C1 segment of cervical spinal cord (tissue), 14 donors: ENCODE data around the gene HOXB8.
A peak's percentile ranks its signal among the peaks of the same experiment; 100 is the strongest.

Experiments
- DNase-seq, 14 donors: peaks; one replicate each; lab custom pipeline; 2025; lab: John Stamatoyannopoulos, UW

Gene HOXB8

GRCh38 chr17:48596735-48597527, 18.2 kb downstream of the HOXB8 start:
- DNase-seq, result no peak

DNA sequence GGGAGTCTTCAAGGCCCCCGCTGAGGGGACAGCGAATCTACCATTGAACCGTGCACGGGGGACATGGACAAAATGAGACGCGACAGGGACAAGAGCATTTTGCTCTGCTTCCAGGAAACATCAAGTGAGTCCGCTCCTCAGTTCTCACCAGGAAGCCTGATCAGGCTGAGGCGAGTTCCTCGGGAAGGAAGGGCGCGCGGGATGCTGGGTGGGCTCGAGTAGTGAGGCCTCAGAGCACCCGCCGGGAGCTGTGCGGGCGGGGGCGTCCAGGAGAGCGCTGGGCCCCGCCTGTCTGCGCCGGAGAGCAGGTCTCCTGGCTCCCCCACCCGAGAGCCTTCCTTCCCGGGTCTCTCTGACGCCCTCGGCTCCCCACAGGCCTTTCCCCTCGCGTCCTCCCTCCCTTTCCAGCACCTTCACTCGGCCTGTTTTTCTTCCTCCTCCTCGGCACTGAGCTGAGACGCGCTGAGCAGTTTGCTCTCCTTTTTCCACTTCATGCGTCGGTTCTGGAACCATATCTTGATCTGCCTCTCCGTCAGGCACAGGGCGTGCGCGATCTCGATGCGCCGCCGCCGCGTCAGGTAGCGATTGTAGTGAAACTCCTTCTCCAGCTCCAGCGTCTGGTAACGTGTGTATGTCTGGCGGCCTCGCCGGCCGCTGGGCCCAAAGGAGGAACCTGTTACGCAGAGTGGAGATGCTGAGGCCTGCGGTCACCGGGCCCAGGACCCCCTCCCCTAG, 18.9 kb downstream of the HOXB8 start:
- no peak for DNase-seq

- no peak for DNase-seq
Measured at GRCh38 chr17:48595278-48595999, 19.7 kb downstream of the HOXB8 start.

GRCh38 chr17:48594538-48595277, 20.4 kb downstream of the HOXB8 start:
- DNase-seq, result peak in 1 of 14 donors; percentile 14

DNA sequence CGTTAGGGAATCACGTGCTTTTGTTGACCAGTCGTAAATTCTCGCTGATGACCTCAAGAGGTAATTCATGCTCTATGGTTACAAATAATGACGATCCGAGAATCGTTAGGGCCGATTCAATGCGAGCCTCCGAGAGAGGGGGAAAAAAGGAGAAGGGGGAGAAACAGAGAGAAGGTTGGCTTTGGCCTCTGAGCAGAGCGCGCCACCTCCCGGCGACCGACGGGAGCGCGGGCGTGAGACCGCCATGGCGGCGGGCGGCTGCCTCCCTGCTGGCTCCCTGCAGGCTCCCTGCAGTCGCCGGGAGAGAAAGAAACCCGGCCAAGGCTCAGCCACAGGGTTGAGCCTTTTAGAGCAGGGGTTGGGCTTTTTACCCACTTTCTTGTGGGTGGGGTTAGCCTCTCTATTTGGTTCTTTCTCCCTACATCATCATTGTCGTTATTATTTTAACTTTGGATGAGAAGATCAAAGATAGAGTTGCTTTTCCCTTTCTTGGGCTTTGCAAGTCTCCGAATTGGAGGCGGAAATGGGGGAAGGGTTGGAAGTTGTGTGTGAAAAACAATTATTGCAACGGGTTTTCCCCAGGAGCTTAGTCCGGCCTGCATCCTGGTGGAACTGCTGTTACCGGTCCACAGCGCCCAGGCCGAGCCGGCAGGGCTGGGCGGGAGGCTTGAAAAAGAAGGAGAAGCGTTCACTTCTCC, 21.1 kb downstream of the HOXB8 start:
- peak in 9 of 14 donors; percentile 18 to 80 (median 59) for DNase-seq

- no peak for DNase-seq
Measured at GRCh38 chr17:48593126-48593829, 21.8 kb downstream of the HOXB8 start, which contains the start of gene HOXB5. Gene HOXB5, minus strand, starts transcription at chr17:48593779. Its CDS starts 97 bp downstream, at chr17:48593682.

GRCh38 chr17:48592577-48592976, 22.5 kb downstream of the HOXB8 start:
- DNase-seq, result no peak

- peak in 3 of 14 donors; percentile 15 to 54 (median 18) for DNase-seq
Measured at GRCh38 chr17:48592057-48592514, 23.0 kb downstream of the HOXB8 start.

DNA sequence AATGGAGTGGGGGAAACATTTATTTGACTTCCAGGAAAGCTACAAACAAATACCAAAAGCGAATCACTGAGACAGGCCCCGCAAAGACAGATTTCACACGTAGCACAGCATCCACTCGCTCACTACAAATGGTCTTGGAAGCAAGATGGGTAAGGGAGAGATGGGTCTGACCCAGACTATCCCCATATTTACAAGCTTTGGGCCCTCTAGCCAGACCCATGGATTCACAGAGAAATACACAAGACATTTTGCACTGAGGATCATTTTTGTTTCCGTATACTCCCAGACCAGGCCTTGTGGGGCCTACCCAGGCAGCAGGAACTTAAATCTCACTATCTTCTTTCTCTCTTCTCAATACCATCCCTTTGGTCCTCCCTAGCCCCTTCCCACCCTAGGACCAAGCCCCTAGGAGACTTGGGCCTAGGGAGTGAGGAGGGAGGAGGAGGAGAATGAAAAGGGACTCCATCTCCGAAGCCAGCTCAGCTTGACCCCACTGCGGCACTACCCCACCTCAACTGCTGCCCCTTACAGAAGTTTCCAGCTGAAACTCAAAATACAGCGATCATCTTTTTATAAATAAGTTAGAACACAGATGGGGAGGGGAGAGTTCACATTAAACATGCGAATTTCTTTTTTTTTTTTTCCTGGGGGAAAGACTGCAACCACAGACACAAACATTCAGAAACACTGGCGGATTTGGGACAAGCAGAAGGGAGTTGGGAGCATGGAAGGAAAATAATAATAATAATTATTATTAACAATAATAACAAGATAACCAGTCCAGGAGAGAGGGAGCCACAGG, 23.6 kb downstream of the HOXB8 start:
- DNase-seq, result no peak

- DNase-seq, result no peak
Measured at GRCh38 chr17:48590607-48591161, 24.4 kb downstream of the HOXB8 start.

DNA sequence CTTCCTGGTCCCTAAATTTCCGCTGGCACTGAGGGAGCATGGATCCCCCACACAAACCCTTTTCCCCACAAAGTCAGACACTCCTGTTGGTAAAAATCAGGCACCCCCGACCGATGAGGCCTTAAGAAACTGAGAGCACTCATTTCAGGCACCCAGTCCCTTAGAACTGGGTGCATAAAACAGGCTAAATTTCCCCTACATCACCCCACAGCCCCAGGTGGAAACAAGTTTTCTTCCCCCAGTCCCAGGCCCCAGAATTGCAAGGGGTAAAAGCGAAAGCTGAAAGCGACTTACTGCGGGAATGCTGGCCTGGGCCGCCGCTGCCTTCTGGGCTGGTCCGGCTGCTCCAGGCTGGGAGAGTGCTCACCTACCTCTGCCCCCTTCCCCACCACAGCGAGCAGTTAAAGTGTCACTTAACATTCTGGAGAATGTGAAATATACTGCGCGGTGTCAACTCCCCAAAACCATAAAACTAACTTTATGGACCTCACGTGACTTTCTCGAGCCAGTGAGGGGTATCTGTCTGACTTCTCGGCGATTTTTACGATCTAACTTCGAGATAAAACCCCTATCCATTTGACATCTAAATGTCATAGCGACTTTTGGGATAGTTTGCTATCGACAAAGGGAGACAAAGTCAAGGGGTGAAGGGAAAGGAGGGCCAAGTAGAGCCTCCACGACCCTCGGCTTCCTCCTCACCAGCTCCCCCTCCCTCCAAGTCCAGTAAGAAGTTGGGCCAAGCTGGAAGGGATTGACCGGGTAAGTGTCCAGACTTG, 25.1 kb downstream of the HOXB8 start, which contains the start of gene HOXB3:
Gene HOXB3, minus strand, starts transcription at position 411 of the 776 bp plus-strand sequence. CDS start 37,767 bp downstream, outside the sequence.
- DNase-seq, result no peak

DNA sequence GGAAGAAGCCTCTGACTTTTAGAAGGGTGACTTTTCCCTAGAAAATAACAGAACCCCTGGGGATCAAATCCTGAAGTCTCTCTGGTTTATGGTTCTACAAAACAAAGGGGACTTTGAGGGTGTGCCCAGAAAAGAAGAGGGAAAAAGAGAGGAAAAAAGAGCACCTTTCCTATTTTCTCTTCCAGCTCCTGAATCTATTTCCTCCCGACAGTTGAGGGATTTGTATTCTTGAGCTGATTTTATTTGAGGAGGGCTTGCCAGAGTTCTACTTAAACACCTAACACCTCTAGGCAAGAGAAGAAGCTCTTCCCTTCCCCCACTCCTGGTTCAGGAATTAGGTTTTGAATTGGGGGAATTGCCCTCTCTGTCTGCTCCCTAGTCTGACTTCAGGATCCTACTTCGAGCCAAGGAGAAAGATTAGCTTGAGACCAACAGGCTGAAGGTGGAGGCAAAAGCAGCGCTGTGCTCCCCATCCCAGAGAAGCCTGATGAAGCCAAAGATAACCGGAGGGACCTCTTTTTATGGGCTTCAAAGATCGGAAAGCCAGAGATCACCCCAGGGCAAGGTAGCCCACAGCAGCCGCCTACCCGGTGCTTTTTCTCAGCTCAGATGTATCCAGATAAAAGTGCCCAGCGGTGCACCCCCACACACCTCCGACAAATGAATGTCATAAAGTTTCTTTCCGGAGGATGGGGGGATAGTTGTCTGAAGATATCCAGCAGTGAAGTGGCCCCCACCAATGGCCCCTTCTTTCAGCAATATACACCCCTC, 25.8 kb downstream of the HOXB8 start:
- no peak for DNase-seq

- no peak for DNase-seq
Measured at GRCh38 chr17:48588528-48588927, 26.6 kb downstream of the HOXB8 start.

DNA sequence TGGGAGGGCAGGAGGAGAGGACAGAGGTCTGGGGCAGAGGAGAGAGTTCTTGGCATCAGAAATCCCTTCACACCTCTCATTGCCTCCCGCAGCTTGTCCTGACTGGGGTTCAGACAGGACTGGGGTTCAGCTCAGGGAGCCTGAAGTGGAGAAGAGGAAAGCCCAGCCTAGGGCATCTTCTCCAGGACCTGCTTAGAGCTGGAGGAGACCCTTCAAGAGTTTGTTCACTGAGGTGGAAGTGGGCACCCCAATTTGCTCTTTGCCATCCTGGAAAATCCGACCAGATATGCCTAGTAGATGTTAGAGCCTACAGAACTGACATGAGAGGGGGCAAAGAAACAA, 27.0 kb downstream of the HOXB8 start:
- no peak for DNase-seq

DNA sequence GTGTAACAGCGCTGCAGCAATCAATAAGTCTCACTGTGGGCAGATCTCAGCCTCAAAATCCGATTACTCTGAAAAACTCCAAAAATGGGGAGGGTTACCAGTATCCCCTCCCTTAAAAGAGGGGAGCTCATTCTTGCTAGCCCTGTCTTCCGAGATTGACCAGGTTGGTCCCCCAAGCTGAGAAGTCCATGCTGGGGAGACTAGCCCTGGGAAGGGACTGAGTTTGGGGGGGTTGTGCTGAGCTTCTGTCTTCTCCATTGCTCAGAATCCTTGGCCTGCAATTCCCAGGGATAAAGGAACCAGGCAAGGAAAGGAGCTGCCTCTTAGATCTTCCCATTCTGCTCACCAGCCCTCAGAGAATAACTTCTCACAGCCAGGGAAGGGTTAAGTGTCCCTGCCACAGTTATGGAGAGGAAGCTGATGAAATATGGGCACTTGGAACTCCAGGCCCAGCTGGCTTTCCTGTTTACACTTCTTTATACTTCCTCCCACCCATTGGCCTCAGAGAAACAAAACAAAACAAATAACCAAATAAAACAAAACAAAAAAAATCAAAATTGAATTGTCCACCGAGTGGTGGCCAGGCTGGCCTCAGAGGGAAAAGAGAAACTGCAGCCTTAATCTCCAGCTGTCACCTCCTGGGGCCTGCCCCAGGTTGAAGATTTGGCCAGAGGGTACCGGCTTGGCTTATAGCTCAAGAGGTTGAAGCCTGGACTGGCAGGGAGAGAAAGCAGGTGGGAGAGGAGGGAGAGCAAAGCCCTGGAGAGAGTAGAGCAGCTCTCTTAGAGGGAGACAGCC, 27.6 kb downstream of the HOXB8 start:
- no peak for DNase-seq
